K562 (cell line): ENCODE measurements around the gene PPP1R9B. TPM values are rescaled to one million over a fixed set of nuclear protein-coding genes. Genes with fewer than 3 reads are reported as not detected.

Experiments
- ATAC-seq: fragments of 200-7000 bp; cut with Tn5 transposase; 3 replicates; pipeline ENCODE4 v1.9.1; 2020; ENCODE audit warnings: moderate library complexity
- BruUV-seq: library from RNA; stranded (reverse); fragments of 400-500 nt; replicated peaks from 2 replicates; lab custom pipeline; 2021; lab: Mats Ljungman, UMichigan
- CTCF ChIA-PET: fragments of 300-600 bp; formaldehyde crosslinking; extraction: SDS; loops from one replicate; lab custom pipeline; 2021; ENCODE audit warnings: low intra/inter-chr PET ratio; lab: Yijun Ruan, JAX
- POLR2A ChIA-PET: fragments of 300-600, 350-650 bp; sonication (Branson Sonifier 250); formaldehyde crosslinking; extraction: SDS; loops from one replicate; lab custom pipeline; 2021; ENCODE audit warnings: antibody characterized with exemption, inconsistent platforms; lab: Yijun Ruan, JAX
- DNase-seq, 4 experiments: peaks; one replicate each; pipeline versions ENCODE4 v3.0.0 to v3.0.0-alpha.2; 2011 to 2018; ENCODE audit warnings: low spot score in 3 of 4, mixed read lengths in 3 of 4; ENCODE audit errors: extremely low read depth in 1 of 4
- FAIRE-seq: peaks from 2 replicates; lab custom pipeline; 2011; peaks lifted over from hg19 to GRCh38; lab: Jason Lieb, UNC
- H2AFZ ChIP-seq: 2 replicates; pipeline ENCODE4 v1.6.0; 2011; ENCODE audit warnings: low read depth, low read length, control low read depth, inconsistent platforms
- H3K27ac ChIP-seq: fragments of 200-600 bp; 3 replicates; pipeline ENCODE4 v1.8.0; 2011; ENCODE audit warnings: low read depth, mild to moderate bottlenecking, control low read depth, inconsistent platforms, low read length, moderate library complexity, mixed read lengths; ENCODE audit errors: extremely low read depth
- H3K27me3 ChIP-seq, 2 experiments: fragments of 300-600 bp in 1 of 2; 2 replicates in 1 of 2; 3 replicates in 1 of 2; pipeline versions ENCODE4 v1.6.0 to v1.8.0; 2011; ENCODE audit warnings: inconsistent platforms in 2 of 2, low read length in 2 of 2, mild to moderate bottlenecking in 1 of 2, mixed read lengths in 1 of 2, moderate library complexity in 1 of 2; ENCODE audit not compliant: control insufficient read depth in 2 of 2, insufficient read depth in 2 of 2
- H3K36me3 ChIP-seq: fragments of 300-600 bp; 3 replicates; pipeline ENCODE4 v1.8.0; 2011; ENCODE audit warnings: mild to moderate bottlenecking, low read length, inconsistent platforms; ENCODE audit not compliant: control insufficient read depth, insufficient read depth
- H3K4me1 ChIP-seq, 2 experiments: fragments of 200-600 bp in 1 of 2; replicated peaks in 1 of 2; 2 replicates in 1 of 2; 3 replicates in 1 of 2; pipeline versions ENCODE4 v1.5.1 to v1.8.0; 2011; ENCODE audit warnings: inconsistent platforms in 2 of 2, low read length in 2 of 2, mild to moderate bottlenecking in 1 of 2, mixed read lengths in 1 of 2, moderate library complexity in 1 of 2; ENCODE audit not compliant: control insufficient read depth in 2 of 2, insufficient read depth in 2 of 2
- H3K4me2 ChIP-seq: 2 replicates; pipeline ENCODE4 v1.6.1; 2011; ENCODE audit warnings: low read length, control low read depth, inconsistent platforms, mixed read lengths; ENCODE audit not compliant: insufficient read depth
- H3K4me3 ChIP-seq: fragments of 200-600 bp; sonication (generic), shearing (Covaris generic); 2 replicates; pipeline ENCODE4 v1.5.1; 2016; ENCODE audit warnings: control low read depth, inconsistent platforms
- H3K79me2 ChIP-seq: fragments of 200-600 bp; 3 replicates; pipeline ENCODE4 v1.8.0; 2011; ENCODE audit warnings: low read length, inconsistent platforms; ENCODE audit not compliant: control insufficient read depth, insufficient read depth
- H3K9ac ChIP-seq, 2 experiments: 2 replicates each; pipeline versions ENCODE4 v1.6.0 to v1.6.1; 2011; ENCODE audit warnings: low read depth in 2 of 2, low read length in 2 of 2, control low read depth in 1 of 2, inconsistent platforms in 1 of 2, mild to moderate bottlenecking in 1 of 2, mixed read lengths in 1 of 2; ENCODE audit not compliant: insufficient read depth in 1 of 2
- H3K9me1 ChIP-seq: one replicate; pipeline ENCODE4 v1.6.0; 2011; ENCODE audit warnings: inconsistent platforms, mild to moderate bottlenecking, low read length, moderate library complexity; ENCODE audit not compliant: control insufficient read depth, insufficient read depth
- H3K9me3 ChIP-seq: replicated peaks from 2 replicates; pipeline ENCODE4 v1.5.1; 2011; ENCODE audit warnings: low read depth, low read length, inconsistent platforms; ENCODE audit not compliant: control insufficient read depth, insufficient read depth
- H4K20me1 ChIP-seq: replicated peaks from 2 replicates; pipeline ENCODE4 v1.6.1; 2011; ENCODE audit warnings: low read length, inconsistent platforms, mixed read lengths; ENCODE audit not compliant: control insufficient read depth, insufficient read depth
- ADNP ChIP-seq: fragments of 200-800 bp; sonication (Bioruptor generic); IDR thresholded peaks from 2 replicates; pipeline ENCODE4 v1.6.1; 2016; ENCODE audit warnings: missing genetic modification characterization, missing compliant biosample characterization
- CBFA2T2 ChIP-seq: fragments of 450-650 bp; conservative IDR thresholded peaks from 2 replicates; pipeline ENCODE4 v1.6.1; 2017; ENCODE audit warnings: mild to moderate bottlenecking
- CHD1 ChIP-seq: fragments of 200-600 bp; sonication (generic); IDR thresholded peaks from one replicate; pipeline ENCODE4 v1.6.1; 2012; ENCODE audit warnings: mild to moderate bottlenecking, moderate library complexity, low read length, inconsistent platforms
- FUS ChIP-seq: fragments of 200-400 bp; formaldehyde crosslinking; optimal IDR thresholded peaks from 2 replicates; pipeline ENCODE3; 2017; ENCODE audit warnings: low read depth, low read length
- GABPB2 ChIP-seq: fragments of 250-450 bp; sonication (Bioruptor Pico); conservative IDR thresholded peaks from 2 replicates; pipeline ENCODE4 v1.5.1; 2021; ENCODE audit warnings: mild to moderate bottlenecking
- HMG20A ChIP-seq: fragments of 450-650 bp; formaldehyde crosslinking; conservative IDR thresholded peaks from 2 replicates; pipeline ENCODE4 v1.4.0; 2020; ENCODE audit warnings: mild to moderate bottlenecking, mixed read lengths
- HMGN3 ChIP-seq: IDR thresholded peaks from 2 replicates; pipeline ENCODE4 v1.6.1; 2011; ENCODE audit warnings: borderline replicate concordance, low read depth, mild to moderate bottlenecking, mixed read lengths, low read length; ENCODE audit not compliant: insufficient read length; ENCODE audit errors: extremely low read depth
- MLLT1 ChIP-seq, 2 experiments: fragments of 450-650 bp; IDR thresholded peaks; 2 replicates each; pipeline ENCODE4 v1.6.1; 2016
- MYC ChIP-seq, 2 experiments: fragments of 250-450 bp in 1 of 2; sonication (Bioruptor Pico) in 1 of 2; IDR thresholded peaks; 2 replicates each; pipeline versions ENCODE4 v1.5.1 to v1.6.1; 2012 to 2021; ENCODE audit warnings: low read depth in 2 of 2, borderline replicate concordance in 1 of 2, improper control_type of control experiment in 1 of 2, low read length in 1 of 2, mild to moderate bottlenecking in 1 of 2, moderate library complexity in 1 of 2
- NFE2 ChIP-seq: IDR thresholded peaks from 2 replicates; pipeline ENCODE4 v1.6.1; 2014; ENCODE audit warnings: antibody characterized with exemption, low read depth
- NR0B1 ChIP-seq: fragments of 450-650 bp; IDR thresholded peaks from one replicate; pipeline ENCODE4 v1.6.1; 2018; ENCODE audit warnings: mild to moderate bottlenecking, moderate library complexity; ENCODE audit not compliant: partially characterized antibody
- PHB ChIP-seq: fragments of 250-450 bp; sonication (Bioruptor Pico); IDR thresholded peaks from 2 replicates; pipeline ENCODE4 v1.5.0; 2021
- RBM39 ChIP-seq: fragments of 200-400 bp; formaldehyde crosslinking; optimal IDR thresholded peaks from 2 replicates; pipeline ENCODE3; 2018; ENCODE audit warnings: low read depth, low read length
- SIN3A ChIP-seq, 2 experiments: fragments of 150-350 bp in 1 of 2; IDR thresholded peaks; 2 replicates each; pipeline ENCODE4 v1.6.1; 2011 to 2016; ENCODE audit warnings: borderline replicate concordance in 2 of 2, low read depth in 2 of 2, low read length in 2 of 2, mild to moderate bottlenecking in 2 of 2, moderate library complexity in 2 of 2; ENCODE audit not compliant: control insufficient read depth in 1 of 2
- SIN3B ChIP-seq: fragments of 450-650 bp; IDR thresholded peaks from 2 replicates; pipeline ENCODE4 v1.6.1; 2017; ENCODE audit warnings: low read depth, mild to moderate bottlenecking, moderate library complexity
- STAG1 ChIP-seq: sonication (generic); formaldehyde crosslinking; IDR thresholded peaks from 2 replicates; pipeline ENCODE4 v1.5.0; 2020; ENCODE audit warnings: missing genetic modification reagents, borderline replicate concordance
- TCF3 ChIP-seq: sonication (generic); formaldehyde crosslinking; IDR thresholded peaks from 2 replicates; pipeline ENCODE4 v1.4.0; 2020; ENCODE audit warnings: mild to moderate bottlenecking, missing genetic modification reagents
- ZNF121 ChIP-seq: sonication (generic); formaldehyde crosslinking; conservative IDR thresholded peaks from 2 replicates; pipeline ENCODE4 v1.8.0; 2022; ENCODE audit warnings: missing genetic modification reagents
- WGBS: fragments of 100-300 bp; shearing (Covaris generic); methylation state at CpG from one replicate; pipeline ENCODE4 v1.1.6; 2016; ENCODE audit warnings: low coverage, mixed read lengths; ENCODE audit not compliant: insufficient coverage; ENCODE audit errors: missing lambda C conversion rate; 5-methylcytosine and 5-hydroxymethylcytosine counted together
- in situ Hi-C: fragments of 300-500 bp; cut with MboI; formaldehyde crosslinking; loops from 4 replicates; pipeline ENCODE4 v1.15.0; 2018; ENCODE audit warnings: inconsistent platforms, mixed read lengths
- intact Hi-C: fragments of 100-400 bp; cut with micrococcal nuclease; formaldehyde crosslinking; loops from 2 replicates; pipeline ENCODE4 v1.14.2; 2022
- polyA plus RNA-seq, 8 experiments: library from polyadenylated mRNA; depleted of rRNA in 4 of 8; stranded (reverse) in 5 of 8; unstranded in 3 of 8; fragments of >200 nt; fragmentation: Nextera tagmentation in 2 of 8; fragmentation: Illumina TruSeq in 1 of 8; extraction: Ambion mirVana in 2 of 8; extraction: Trizol in 1 of 8; gene quantifications; 2 replicates each; pipeline versions ENCODE4 v1.2.1 to v1.2.3, GENCODE V29; 2011 to 2014; ENCODE audit warnings: inconsistent platforms in 1 of 8, missing spikeins in 1 of 8
- total RNA-seq, 7 experiments: library from RNA; depleted of rRNA in 6 of 7; stranded (reverse); fragments of >200 nt in 6 of 7; fragmentation: Illumina TruSeq in 2 of 7; extraction: Trizol in 2 of 7; gene quantifications; 2 replicates each; pipeline versions ENCODE4 v1.2.1 to v1.2.3, GENCODE V29; 2011 to 2021; ENCODE audit warnings: low replicate concordance in 1 of 7

PPP1R9B gene
- total and polyA plus RNA-seq, 9 of the 15 experiments (the other 6 are each of a cell fraction or from before 2014, with no cell fraction given), result 0.10 to 63.5 (median 24.7) TPM

GRCh38 chr17:50127697-50128361 lies 22.6 kb downstream of the PPP1R9B start:
- in situ Hi-C loops (no loop called here), intact Hi-C loops (no loop called here)
- H3K27ac ChIP-seq, result no peak overlapping the region
- POLR2A ChIA-PET, result interaction anchor here (0.5 to 2.3 kb wide), 4 partner anchors 9 to 19 kb away, joined by 3 to 9 read pairs (median 6); no protein-coding TSS in a partner anchor
- H3K79me2 ChIP-seq, result no peaks in the 10 kb centered on the region
- BruUV-seq, result no TSS peak
- DNase-seq (peak in 1 of 4 experiments; percentile 49), FAIRE-seq (peak; percentile 89), ATAC-seq (peak; percentile 57; the same call in 1 of the 3 replicates)
- no peak overlapping the region for H2AFZ ChIP-seq
- no peak overlapping the region for H3K4me2 ChIP-seq
- CTCF ChIA-PET, result no interaction called here
- no peaks in the 10 kb centered on the region for H3K36me3 ChIP-seq
- peaks cover 8% of the 10 kb centered on the region; the same call in 1 of the 2 replicates for H4K20me1 ChIP-seq
- no peak overlapping the region for H3K4me3 ChIP-seq
- no peak overlapping the region for H3K9ac ChIP-seq
- 23% methylated on average over 5 of the region's 6 CpGs for WGBS
- H3K4me1 ChIP-seq, result peaks cover 8 to 18% of the 10 kb centered on the region in 2 experiments
- H3K9me3 ChIP-seq, result peaks cover 4% of the 10 kb centered on the region; the same call in 1 of the 2 replicates
- H3K27me3 ChIP-seq, result peaks cover 7 to 29% of the 10 kb centered on the region in 2 experiments; a peak in 3 of 5 replicates
- no peaks in the 10 kb centered on the region for H3K9me1 ChIP-seq
- no peak for TF ChIP-seq ADNP (tag)
- TF ChIP-seq PHB, result no peak
- no peak for TF ChIP-seq MYC (IDR thresholded peaks at IDR 0.05; ENCODE audit: low read depth, low read length)
- no peak for TF ChIP-seq MYC (CRISPR knock-in tag; IDR thresholded peaks at IDR 0.05; ENCODE audit: borderline replicate concordance, low read depth)
- TF ChIP-seq CHD1, result no peak
- TF ChIP-seq SIN3B, result no peak
- no peak for TF ChIP-seq HMGN3
- no peak for TF ChIP-seq SIN3A (IDR thresholded peaks at IDR 0.05; ENCODE audit: borderline replicate concordance in 2 of 2, control insufficient read depth in 1 of 2, low read depth in 2 of 2, low read length in 2 of 2)
- no peak for TF ChIP-seq HMG20A (CRISPR knock-in tag)
- TF ChIP-seq TCF3 (CRISPR knock-in tag), result peak; percentile 41; the same call in 1 of the 2 replicates
- no peak for TF ChIP-seq NFE2
- TF ChIP-seq ZNF121 (CRISPR knock-in tag), result no peak
- TF ChIP-seq CBFA2T2, result peak; percentile 44
- TF ChIP-seq NR0B1, result no peak
- TF ChIP-seq GABPB2, result no peak
- TF ChIP-seq STAG1 (CRISPR knock-in tag), result no peak
- TF ChIP-seq FUS, result no peak
- 0 out of 4 replicates have a peak, but pooled peaks of 1 of the 2 experiments have one; percentile 28 for TF ChIP-seq MLLT1 (IDR thresholded peaks at IDR 0.05)
- no peak for TF ChIP-seq RBM39
